Measurements from ENCODE around the gene MLPH.

The MLPH gene

GRCh38 chr2:237515166-237515565 lies 28.1 kb downstream of the MLPH start:
- Histone ChIP-seq H3K36me3 (ENCODE audit: insufficient read depth, low read length) (peaks cover 67% of the 10 kb centered on the region), H3K9ac (ENCODE audit: low read depth, low read length) (no peak overlapping the region), H3K4me1 (ENCODE audit: control insufficient read depth, insufficient read depth, low read length) (no peaks in the 10 kb centered on the region), H3K4me3 (ENCODE audit: low read length) (no peak overlapping the region), H3K9me3 (replicated peaks; ENCODE audit: low read length) (no peaks in the 10 kb centered on the region), H3K27me3 (ENCODE audit: control insufficient read depth, insufficient read depth, low read length) (no peaks in the 10 kb centered on the region), H3K4me2 (ENCODE audit: low read length) (no peak overlapping the region)

GRCh38 chr2:237515621-237516275 lies 28.7 kb downstream of the MLPH start:
- no peaks in the 10 kb centered on the region for H3K9me3 ChIP-seq (replicated peaks; ENCODE audit: low read length)
- no peaks in the 10 kb centered on the region for H3K4me1 ChIP-seq (ENCODE audit: control insufficient read depth, insufficient read depth, low read length)
- H3K9ac ChIP-seq (ENCODE audit: low read depth, low read length), result no peak overlapping the region
- H3K4me2 ChIP-seq (ENCODE audit: low read length), result no peak overlapping the region
- H3K36me3 ChIP-seq (ENCODE audit: insufficient read depth, low read length), result peaks cover 61% of the 10 kb centered on the region
- H3K27me3 ChIP-seq (ENCODE audit: control insufficient read depth, insufficient read depth, low read length), result no peaks in the 10 kb centered on the region
- no peak overlapping the region for H3K4me3 ChIP-seq (ENCODE audit: low read length)

- Histone ChIP-seq H3K9ac (ENCODE audit: low read depth, low read length) (no peak overlapping the region), H3K36me3 (ENCODE audit: insufficient read depth, low read length) (peaks cover 47% of the 10 kb centered on the region), H3K4me1 (ENCODE audit: control insufficient read depth, insufficient read depth, low read length) (no peaks in the 10 kb centered on the region)
Observed at GRCh38 chr2:237517163-237517562, 30.1 kb downstream of the MLPH start.

GRCh38 chr2:237517990-237518389 lies 30.9 kb downstream of the MLPH start:
- no peaks in the 10 kb centered on the region for H3K4me1 ChIP-seq (ENCODE audit: control insufficient read depth, insufficient read depth, low read length)
- no peaks in the 10 kb centered on the region for H3K27me3 ChIP-seq (ENCODE audit: control insufficient read depth, insufficient read depth, low read length)
- H3K36me3 ChIP-seq (ENCODE audit: insufficient read depth, low read length), result peaks cover 39% of the 10 kb centered on the region
- no peaks in the 10 kb centered on the region for H3K9me3 ChIP-seq (replicated peaks; ENCODE audit: low read length)
- no peak overlapping the region for H3K4me2 ChIP-seq (ENCODE audit: low read length)
- H3K4me3 ChIP-seq (ENCODE audit: low read length), result no peak overlapping the region
- H3K9ac ChIP-seq (ENCODE audit: low read depth, low read length), result no peak overlapping the region

More at GRCh38 chr2:237517163-237517562, 30.1 kb downstream of the MLPH start:
- H3K27me3 ChIP-seq (ENCODE audit: control insufficient read depth, insufficient read depth, low read length), result no peaks in the 10 kb centered on the region
- no peaks in the 10 kb centered on the region for H3K9me3 ChIP-seq (replicated peaks; ENCODE audit: low read length)
- H3K4me2 ChIP-seq (ENCODE audit: low read length), result no peak overlapping the region
- H3K4me3 ChIP-seq (ENCODE audit: low read length), result no peak overlapping the region

GRCh38 chr2:237519506-237520245 lies 32.6 kb downstream of the MLPH start:
- H3K36me3 ChIP-seq (ENCODE audit: insufficient read depth, low read length), result peaks cover 23% of the 10 kb centered on the region
- H3K4me2 ChIP-seq (ENCODE audit: low read length), result no peak overlapping the region
- H3K4me1 ChIP-seq (ENCODE audit: control insufficient read depth, insufficient read depth, low read length), result no peaks in the 10 kb centered on the region
- H3K4me3 ChIP-seq (ENCODE audit: low read length), result no peak overlapping the region
- no peak overlapping the region for H3K9ac ChIP-seq (ENCODE audit: low read depth, low read length)
- H3K9me3 ChIP-seq (replicated peaks; ENCODE audit: low read length), result no peaks in the 10 kb centered on the region
- no peaks in the 10 kb centered on the region for H3K27me3 ChIP-seq (ENCODE audit: control insufficient read depth, insufficient read depth, low read length)

- Histone ChIP-seq H3K4me3 (ENCODE audit: low read length) (no peak overlapping the region), H3K27me3 (ENCODE audit: control insufficient read depth, insufficient read depth, low read length) (no peaks in the 10 kb centered on the region), H3K4me2 (ENCODE audit: low read length) (no peak overlapping the region), H3K9ac (ENCODE audit: low read depth, low read length) (no peak overlapping the region), H3K9me3 (replicated peaks; ENCODE audit: low read length) (no peaks in the 10 kb centered on the region), H3K4me1 (ENCODE audit: control insufficient read depth, insufficient read depth, low read length) (no peaks in the 10 kb centered on the region), H3K36me3 (ENCODE audit: insufficient read depth, low read length) (peaks cover 16% of the 10 kb centered on the region)
Observed at GRCh38 chr2:237520290-237520689, 33.2 kb downstream of the MLPH start.

- H3K4me2 ChIP-seq (ENCODE audit: low read length), result no peak overlapping the region
- H3K9ac ChIP-seq (ENCODE audit: low read depth, low read length), result no peak overlapping the region
- H3K4me1 ChIP-seq (ENCODE audit: control insufficient read depth, insufficient read depth, low read length), result no peaks in the 10 kb centered on the region
- H3K36me3 ChIP-seq (ENCODE audit: insufficient read depth, low read length), result peaks cover 13% of the 10 kb centered on the region
- H3K9me3 ChIP-seq (replicated peaks; ENCODE audit: low read length), result no peaks in the 10 kb centered on the region
- no peak overlapping the region for H3K4me3 ChIP-seq (ENCODE audit: low read length)
- no peaks in the 10 kb centered on the region for H3K27me3 ChIP-seq (ENCODE audit: control insufficient read depth, insufficient read depth, low read length)
Observed at GRCh38 chr2:237524631-237525030, 37.6 kb downstream of the MLPH start.

- Histone ChIP-seq H3K27me3 (ENCODE audit: control insufficient read depth, insufficient read depth, low read length) (no peaks in the 10 kb centered on the region), H3K4me1 (ENCODE audit: control insufficient read depth, insufficient read depth, low read length) (peaks cover 2% of the 10 kb centered on the region), H3K36me3 (ENCODE audit: insufficient read depth, low read length) (peaks cover 23% of the 10 kb centered on the region), H3K4me2 (ENCODE audit: low read length) (no peak overlapping the region), H3K9ac (ENCODE audit: low read depth, low read length) (no peak overlapping the region), H3K4me3 (ENCODE audit: low read length) (no peak overlapping the region), H3K9me3 (replicated peaks; ENCODE audit: low read length) (no peaks in the 10 kb centered on the region)
Observed at GRCh38 chr2:237525559-237526157, 38.6 kb downstream of the MLPH start.

- H3K4me3 ChIP-seq (ENCODE audit: low read length), result no peak overlapping the region
- H3K27me3 ChIP-seq (ENCODE audit: control insufficient read depth, insufficient read depth, low read length), result no peaks in the 10 kb centered on the region
- no peaks in the 10 kb centered on the region for H3K9me3 ChIP-seq (replicated peaks; ENCODE audit: low read length)
- no peak overlapping the region for H3K9ac ChIP-seq (ENCODE audit: low read depth, low read length)
- H3K36me3 ChIP-seq (ENCODE audit: insufficient read depth, low read length), result peaks cover 39% of the 10 kb centered on the region
- no peak overlapping the region for H3K4me2 ChIP-seq (ENCODE audit: low read length)
- H3K4me1 ChIP-seq (ENCODE audit: control insufficient read depth, insufficient read depth, low read length), result peaks cover 11% of the 10 kb centered on the region
Observed at GRCh38 chr2:237527233-237527632, 40.2 kb downstream of the MLPH start.

- Histone ChIP-seq H3K4me1 (ENCODE audit: control insufficient read depth, insufficient read depth, low read length) (peaks cover 16% of the 10 kb centered on the region), H3K9me3 (replicated peaks; ENCODE audit: low read length) (no peaks in the 10 kb centered on the region), H3K9ac (ENCODE audit: low read depth, low read length) (no peak overlapping the region), H3K36me3 (ENCODE audit: insufficient read depth, low read length) (peaks cover 44% of the 10 kb centered on the region), H3K4me2 (ENCODE audit: low read length) (no peak overlapping the region), H3K4me3 (ENCODE audit: low read length) (no peak overlapping the region), H3K27me3 (ENCODE audit: control insufficient read depth, insufficient read depth, low read length) (no peaks in the 10 kb centered on the region)
Observed at GRCh38 chr2:237527766-237528165, 40.7 kb downstream of the MLPH start.

GRCh38 chr2:237529452-237530402 lies 42.7 kb downstream of the MLPH start:
- Histone ChIP-seq H3K36me3 (ENCODE audit: insufficient read depth, low read length) (peaks cover 64% of the 10 kb centered on the region), H3K27me3 (ENCODE audit: control insufficient read depth, insufficient read depth, low read length) (no peaks in the 10 kb centered on the region), H3K4me3 (ENCODE audit: low read length) (no peak overlapping the region), H3K4me2 (ENCODE audit: low read length) (no peak overlapping the region), H3K9ac (ENCODE audit: low read depth, low read length) (no peak overlapping the region), H3K9me3 (replicated peaks; ENCODE audit: low read length) (no peaks in the 10 kb centered on the region), H3K4me1 (ENCODE audit: control insufficient read depth, insufficient read depth, low read length) (peaks cover 30% of the 10 kb centered on the region)

All from skeletal muscle satellite cell (primary cell).